HEK293 (cell line): ENCODE measurements around the gene NT5M.

Experiments
- CTCF ChIA-PET: fragments of 350-600 bp; formaldehyde crosslinking; extraction: SDS; loops from one replicate; lab custom pipeline; 2021; ENCODE audit warnings: antibody characterized with exemption; lab: Yijun Ruan, JAX
- POLR2A ChIA-PET: fragments of 300-600 bp; formaldehyde crosslinking; extraction: SDS; loops from one replicate; lab custom pipeline; 2020; ENCODE audit warnings: antibody characterized with exemption, inconsistent platforms; lab: Yijun Ruan, JAX
- H3K27ac ChIP-seq: fragments of 200-500 bp; sonication (Bioruptor generic); 2 replicates; pipeline ENCODE4 v1.5.1; 2014; ENCODE audit warnings: low read depth, low read length, control low read depth, inconsistent platforms; ENCODE audit errors: extremely low read depth
- H3K36me3 ChIP-seq, 2 experiments: fragments of 200-500 bp in 1 of 2; sonication (Bioruptor generic) in 1 of 2; 1 replicate in 1 of 2; 2 replicates in 1 of 2; pipeline ENCODE4 v1.5.1; 2014 to 2017; ENCODE audit warnings: inconsistent platforms in 2 of 2, low read length in 2 of 2; ENCODE audit not compliant: control insufficient read depth in 2 of 2, insufficient read depth in 1 of 2
- H3K4me1 ChIP-seq: fragments of 200-500 bp; sonication (Bioruptor generic); 2 replicates; pipeline ENCODE4 v1.5.1; 2014; ENCODE audit warnings: mild to moderate bottlenecking, low read length, inconsistent platforms; ENCODE audit not compliant: control insufficient read depth, insufficient read depth
- H3K4me3 ChIP-seq: 2 replicates; pipeline ENCODE4 v1.5.1; 2011; ENCODE audit warnings: low read depth, mild to moderate bottlenecking, control low read depth, low read length, moderate library complexity
- H3K9me3 ChIP-seq: fragments of 200-500 bp; sonication (Bioruptor generic); 2 replicates; pipeline ENCODE4 v1.5.1; 2014; ENCODE audit warnings: low read depth, low read length, inconsistent platforms; ENCODE audit not compliant: control insufficient read depth, insufficient read depth
- GFI1B ChIP-seq: fragments of 450-650 bp; formaldehyde crosslinking; IDR thresholded peaks from 2 replicates; pipeline ENCODE4 v1.5.1; 2016; ENCODE audit warnings: missing biosample characterization, missing genetic modification characterization
- GLI4 ChIP-seq: fragments of 450-650 bp; formaldehyde crosslinking; IDR thresholded peaks from 2 replicates; pipeline ENCODE4 v1.5.1; 2016; ENCODE audit warnings: missing biosample characterization, missing genetic modification characterization
- GLIS1 ChIP-seq: fragments of 450-650 bp; formaldehyde crosslinking; IDR thresholded peaks from 2 replicates; pipeline ENCODE4 v1.5.1; 2016; ENCODE audit warnings: missing biosample characterization, missing genetic modification characterization
- GLIS2 ChIP-seq: fragments of 450-650 bp; formaldehyde crosslinking; IDR thresholded peaks from 2 replicates; pipeline ENCODE4 v1.5.1; 2016; ENCODE audit warnings: missing biosample characterization, missing genetic modification characterization
- KLF1 ChIP-seq: fragments of 450-650 bp; formaldehyde crosslinking; IDR thresholded peaks from 2 replicates; pipeline ENCODE4 v1.5.1; 2016; ENCODE audit warnings: missing biosample characterization, missing genetic modification characterization
- KLF10 ChIP-seq: fragments of 450-650 bp; IDR thresholded peaks from 2 replicates; pipeline ENCODE4 v1.5.1; 2018; ENCODE audit warnings: missing biosample characterization, mild to moderate bottlenecking, missing genetic modification characterization
- PRDM6 ChIP-seq: fragments of 450-650 bp; formaldehyde crosslinking; IDR thresholded peaks from 2 replicates; pipeline ENCODE4 v1.5.1; 2017; ENCODE audit warnings: missing biosample characterization, missing genetic modification characterization
- SP3 ChIP-seq: fragments of 450-650 bp; formaldehyde crosslinking; IDR thresholded peaks from 2 replicates; pipeline ENCODE4 v1.5.1; 2016; ENCODE audit warnings: missing biosample characterization, missing genetic modification characterization
- TRIM28 ChIP-seq: IDR thresholded peaks from 2 replicates; pipeline ENCODE4 v1.6.1; 2011; ENCODE audit warnings: low read length, control low read depth, borderline replicate concordance
- ZBTB48 ChIP-seq: fragments of 450-650 bp; formaldehyde crosslinking; IDR thresholded peaks from 2 replicates; pipeline ENCODE4 v1.5.1; 2016; ENCODE audit warnings: missing biosample characterization, missing genetic modification characterization
- ZNF10 ChIP-seq: fragments of 450-650 bp; formaldehyde crosslinking; IDR thresholded peaks from 2 replicates; pipeline ENCODE4 v1.5.1; 2017; ENCODE audit warnings: missing biosample characterization, missing genetic modification characterization
- ZNF140 ChIP-seq: fragments of 450-650 bp; formaldehyde crosslinking; IDR thresholded peaks from 2 replicates; pipeline ENCODE4 v1.5.1; 2016; ENCODE audit warnings: missing biosample characterization, missing genetic modification characterization
- ZNF175 ChIP-seq: fragments of 450-650 bp; formaldehyde crosslinking; IDR thresholded peaks from 2 replicates; pipeline ENCODE4 v1.5.1; 2016; ENCODE audit warnings: missing biosample characterization, missing genetic modification characterization
- ZNF202 ChIP-seq: fragments of 450-650 bp; formaldehyde crosslinking; IDR thresholded peaks from 2 replicates; pipeline ENCODE4 v1.5.1; 2016; ENCODE audit warnings: missing biosample characterization, missing genetic modification characterization, borderline replicate concordance
- ZNF214 ChIP-seq: fragments of 450-650 bp; formaldehyde crosslinking; IDR thresholded peaks from 2 replicates; pipeline ENCODE4 v1.5.1; 2017; ENCODE audit warnings: missing biosample characterization, mild to moderate bottlenecking, missing genetic modification characterization, borderline replicate concordance
- ZNF24 ChIP-seq: fragments of 450-650 bp; formaldehyde crosslinking; IDR thresholded peaks from 2 replicates; pipeline ENCODE4 v1.5.1; 2016; ENCODE audit warnings: missing biosample characterization, missing genetic modification characterization
- ZNF248 ChIP-seq: fragments of 450-650 bp; formaldehyde crosslinking; IDR thresholded peaks from 2 replicates; pipeline ENCODE4 v1.5.1; 2017; ENCODE audit warnings: missing biosample characterization, missing genetic modification characterization
- ZNF341 ChIP-seq: fragments of 450-650 bp; formaldehyde crosslinking; IDR thresholded peaks from 2 replicates; pipeline ENCODE4; 2016; ENCODE audit warnings: low read depth, missing biosample characterization, missing genetic modification characterization
- ZNF350 ChIP-seq: fragments of 450-650 bp; formaldehyde crosslinking; IDR thresholded peaks from 2 replicates; pipeline ENCODE4 v1.5.0; 2017; ENCODE audit warnings: missing biosample characterization, mild to moderate bottlenecking, missing genetic modification characterization
- ZNF426 ChIP-seq: fragments of 450-650 bp; formaldehyde crosslinking; IDR thresholded peaks from 2 replicates; pipeline ENCODE4 v1.5.1; 2017; ENCODE audit warnings: missing biosample characterization, missing genetic modification characterization, mild to moderate bottlenecking, inconsistent platforms, moderate library complexity
- ZNF473 ChIP-seq: fragments of 450-650 bp; formaldehyde crosslinking; IDR thresholded peaks from 2 replicates; pipeline ENCODE4 v1.5.1; 2017; ENCODE audit warnings: missing biosample characterization, missing genetic modification characterization
- ZNF513 ChIP-seq: fragments of 450-650 bp; IDR thresholded peaks from 2 replicates; pipeline ENCODE4 v1.5.1; 2018; ENCODE audit warnings: missing biosample characterization, missing genetic modification characterization
- ZNF514 ChIP-seq: fragments of 450-650 bp; formaldehyde crosslinking; IDR thresholded peaks from 2 replicates; pipeline ENCODE4 v1.5.1; 2016; ENCODE audit warnings: missing biosample characterization, missing genetic modification characterization
- ZNF544 ChIP-seq: fragments of 450-650 bp; formaldehyde crosslinking; IDR thresholded peaks from 2 replicates; pipeline ENCODE4 v1.5.0; 2017; ENCODE audit warnings: missing biosample characterization, missing genetic modification characterization
- ZNF560 ChIP-seq: fragments of 450-650 bp; formaldehyde crosslinking; IDR thresholded peaks from 2 replicates; pipeline ENCODE4 v1.5.1; 2017; ENCODE audit warnings: missing biosample characterization, missing genetic modification characterization, borderline replicate concordance
- ZNF600 ChIP-seq: fragments of 450-650 bp; formaldehyde crosslinking; IDR thresholded peaks from 2 replicates; pipeline ENCODE4 v1.5.1; 2016; ENCODE audit warnings: missing biosample characterization, missing genetic modification characterization
- ZNF629 ChIP-seq: fragments of 450-650 bp; formaldehyde crosslinking; IDR thresholded peaks from 2 replicates; pipeline ENCODE4 v1.5.1; 2017; ENCODE audit warnings: missing biosample characterization, missing genetic modification characterization
- ZNF707 ChIP-seq: fragments of 450-650 bp; formaldehyde crosslinking; IDR thresholded peaks from 2 replicates; pipeline ENCODE4 v1.5.1; 2016; ENCODE audit warnings: missing biosample characterization, missing genetic modification characterization
- TF ChIP-seq, protein P1 (sequence below): fragments of 450-650 bp; formaldehyde crosslinking; IDR thresholded peaks from 2 replicates; pipeline ENCODE4 v1.5.1; 2016; ENCODE audit warnings: missing biosample characterization, missing genetic modification characterization
- TF ChIP-seq, protein P2 (sequence below): fragments of 450-650 bp; formaldehyde crosslinking; IDR thresholded peaks from 2 replicates; pipeline ENCODE4; 2016; ENCODE audit warnings: missing biosample characterization, missing genetic modification characterization

NT5M gene

DNA sequence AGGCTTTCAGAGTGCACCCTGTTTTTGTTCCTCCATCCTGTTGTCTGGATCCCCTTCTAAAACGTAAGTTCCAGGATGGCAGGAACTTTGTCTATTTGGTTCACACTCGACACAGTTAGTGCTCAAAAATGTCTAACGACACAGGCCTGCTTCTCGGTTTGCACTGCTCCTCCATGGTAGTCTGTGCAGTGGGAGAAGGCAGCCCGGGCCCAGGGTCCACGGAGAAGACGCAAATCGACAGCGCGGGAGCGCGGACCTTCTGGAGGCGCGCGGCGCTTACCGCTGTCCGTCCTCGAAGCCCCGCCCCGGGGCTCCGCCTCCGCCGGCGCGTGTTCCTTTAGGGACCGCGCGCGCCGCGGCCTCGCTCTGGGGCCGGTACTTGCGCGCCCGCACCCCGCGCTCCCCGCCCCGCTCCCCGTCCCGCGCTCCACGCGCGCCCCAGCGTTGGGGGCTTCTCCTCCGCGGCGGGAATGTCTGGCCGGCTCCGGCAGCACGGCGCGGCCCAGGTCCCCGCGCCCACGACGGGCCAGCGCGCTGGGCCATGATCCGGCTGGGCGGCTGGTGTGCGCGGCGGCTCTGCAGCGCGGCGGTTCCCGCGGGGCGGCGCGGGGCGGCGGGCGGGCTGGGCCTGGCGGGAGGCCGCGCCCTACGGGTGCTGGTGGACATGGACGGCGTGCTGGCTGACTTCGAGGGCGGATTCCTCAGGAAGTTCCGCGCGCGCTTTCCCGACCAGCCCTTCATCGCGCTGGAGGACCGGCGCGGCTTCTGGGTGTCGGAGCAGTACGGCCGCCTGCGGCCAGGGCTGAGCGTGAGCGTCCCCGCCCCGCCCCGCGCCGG, at the start of gene NT5M (continued):
- TF ChIP-seq ZNF175 (tag by site-specific recombination) (no peak), ZBTB48 (tag by site-specific recombination) (no peak), ZNF341 (tag by site-specific recombination) (no peak)

DNA sequence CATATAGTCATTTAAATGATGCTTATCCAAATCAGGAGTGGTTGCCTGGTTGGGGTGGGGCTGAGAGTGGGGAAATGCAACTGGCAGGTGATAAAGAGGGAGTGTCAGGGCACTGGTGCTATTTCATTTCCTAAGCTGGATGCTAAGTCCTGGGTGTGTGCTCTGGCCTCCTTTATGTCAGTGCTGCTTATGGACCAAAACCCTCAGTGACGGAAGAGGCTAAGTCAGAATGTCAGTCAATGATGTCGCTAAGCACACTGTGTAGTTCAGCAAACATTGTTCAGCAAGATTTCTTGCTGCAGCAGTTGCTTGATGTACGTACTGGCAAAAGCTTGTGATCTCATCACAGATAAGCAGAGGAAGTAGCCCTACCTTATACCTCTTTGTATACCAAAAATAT, 49.8 kb upstream of the NT5M start:
- H3K4me3 ChIP-seq, result no peak overlapping the region
- POLR2A ChIA-PET, result interaction anchor here (1.6 kb wide), 1 partner anchor 27 kb away, joined by 8 read pairs; the partner anchor contains the start of gene COPS3
- CTCF ChIA-PET, result interaction anchor here (0.5 kb wide), 1 partner anchor 334 kb away, joined by 3 read pairs; no protein-coding TSS in a partner anchor
- no peak overlapping the region for H3K27ac ChIP-seq
- TF ChIP-seq, protein P1, sequence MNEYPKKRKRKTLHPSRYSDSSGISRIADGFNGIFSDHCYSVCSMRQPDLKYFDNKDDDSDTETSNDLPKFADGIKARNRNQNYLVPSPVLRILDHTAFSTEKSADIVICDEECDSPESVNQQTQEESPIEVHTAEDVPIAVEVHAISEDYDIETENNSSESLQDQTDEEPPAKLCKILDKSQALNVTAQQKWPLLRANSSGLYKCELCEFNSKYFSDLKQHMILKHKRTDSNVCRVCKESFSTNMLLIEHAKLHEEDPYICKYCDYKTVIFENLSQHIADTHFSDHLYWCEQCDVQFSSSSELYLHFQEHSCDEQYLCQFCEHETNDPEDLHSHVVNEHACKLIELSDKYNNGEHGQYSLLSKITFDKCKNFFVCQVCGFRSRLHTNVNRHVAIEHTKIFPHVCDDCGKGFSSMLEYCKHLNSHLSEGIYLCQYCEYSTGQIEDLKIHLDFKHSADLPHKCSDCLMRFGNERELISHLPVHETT, result no peak
- TF ChIP-seq ZNF560 (no peak), ZNF629 (no peak), ZNF248 (tag by site-specific recombination) (no peak), ZNF140 (tag by site-specific recombination) (no peak), ZNF426 (tag by site-specific recombination) (no peak), ZNF513 (no peak), KLF1 (tag by site-specific recombination) (no peak), TRIM28 (no peak), PRDM6 (tag by site-specific recombination) (no peak), ZNF10 (tag by site-specific recombination) (no peak), ZNF600 (tag by site-specific recombination) (no peak), ZNF707 (tag by site-specific recombination) (no peak), GLIS2 (tag by site-specific recombination) (no peak), GLIS1 (tag by site-specific recombination) (no peak), SP3 (tag by site-specific recombination) (no peak), ZNF214 (tag by site-specific recombination) (no peak)
- no peaks in the 10 kb centered on the region for H3K4me1 ChIP-seq
- H3K9me3 ChIP-seq, result no peaks in the 10 kb centered on the region
- peaks cover 86 to 89% of the 10 kb centered on the region in 2 experiments for H3K36me3 ChIP-seq

GRCh38 chr17:17254036-17254435, 49.1 kb upstream of the NT5M start:
- Histone ChIP-seq H3K4me1 (no peaks in the 10 kb centered on the region), H3K27ac (no peak overlapping the region), H3K4me3 (no peak overlapping the region), H3K9me3 (no peaks in the 10 kb centered on the region), H3K36me3 (peaks cover 86 to 89% of the 10 kb centered on the region in 2 experiments)
- no peak for TF ChIP-seq GLIS1 (tag by site-specific recombination)
- no peak for TF ChIP-seq ZNF473 (tag by site-specific recombination)
- TF ChIP-seq ZNF24, result no peak
- TF ChIP-seq GFI1B (tag by site-specific recombination), result no peak
- TF ChIP-seq ZNF202 (tag by site-specific recombination), result no peak
- TF ChIP-seq GLI4 (tag by site-specific recombination), result no peak
- TF ChIP-seq KLF10, result no peak
- TF ChIP-seq ZNF514 (tag by site-specific recombination), result no peak
- TF ChIP-seq, protein P2, sequence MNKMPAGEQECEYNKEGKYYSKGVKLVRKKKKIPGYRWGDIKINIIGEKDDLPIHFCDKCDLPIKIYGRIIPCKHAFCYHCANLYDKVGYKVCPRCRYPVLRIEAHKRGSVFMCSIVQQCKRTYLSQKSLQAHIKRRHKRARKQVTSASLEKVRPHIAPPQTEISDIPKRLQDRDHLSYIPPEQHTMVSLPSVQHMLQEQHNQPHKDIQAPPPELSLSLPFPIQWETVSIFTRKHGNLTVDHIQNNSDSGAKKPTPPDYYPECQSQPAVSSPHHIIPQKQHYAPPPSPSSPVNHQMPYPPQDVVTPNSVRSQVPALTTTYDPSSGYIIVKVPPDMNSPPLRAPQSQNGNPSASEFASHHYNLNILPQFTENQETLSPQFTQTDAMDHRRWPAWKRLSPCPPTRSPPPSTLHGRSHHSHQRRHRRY (tag by site-specific recombination), result no peak
- no peak for TF ChIP-seq ZNF544 (tag by site-specific recombination)
- no peak for TF ChIP-seq ZNF350 (tag by site-specific recombination)
- TF ChIP-seq ZNF426 (tag by site-specific recombination), result no peak
- ChIA-PET POLR2A (interaction anchor here (1.6 kb wide), 1 partner anchor 27 kb away, joined by 8 read pairs; the partner anchor contains the start of gene COPS3), CTCF (interaction anchor here (0.5 to 1.5 kb wide), 2 partner anchors 17 to 334 kb away, joined by 3 to 6 read pairs; no protein-coding TSS in a partner anchor)
